Uterus (tissue), 4 donors: ENCODE measurements around the gene SBF2. TPM values are rescaled to one million over a fixed set of nuclear protein-coding genes. Genes with fewer than 3 reads are reported as not detected.

Experiments
- DNase-seq, 2 donors: peaks; one replicate each; pipeline ENCODE4 v3.0.0-alpha.2; 2019 to 2020
- H3K27ac ChIP-seq, 2 donors: fragments of 200-600 bp; sonication (generic); 1 replicate in 1 of 2; 2 replicates in 1 of 2; pipeline ENCODE4 v1.5.1; 2016 to 2018
- H3K27me3 ChIP-seq, 2 donors: fragments of 200-600 bp; sonication (generic); one replicate each; pipeline ENCODE4 v1.5.1; 2018 to 2019; ENCODE audit warnings: control low read depth in 1 of 2
- H3K36me3 ChIP-seq, 2 donors: fragments of 200-600 bp; sonication (generic); one replicate each; pipeline ENCODE4 v1.5.1; 2019; ENCODE audit warnings: control low read depth in 1 of 2
- H3K4me1 ChIP-seq, 2 donors: fragments of 200-600 bp; sonication (generic); one replicate each; pipeline ENCODE4 v1.5.1; 2018 to 2019; ENCODE audit warnings: control low read depth in 1 of 2
- H3K4me3 ChIP-seq, 2 donors: fragments of 200-600 bp; sonication (generic); 1 replicate in 1 of 2; 2 replicates in 1 of 2; pipeline ENCODE4 v1.5.1; 2018 to 2019; ENCODE audit warnings: mild to moderate bottlenecking in 1 of 2
- H3K9me3 ChIP-seq, 2 donors: fragments of 200-600 bp; sonication (generic); one replicate each; pipeline ENCODE4 v1.5.1; 2019; ENCODE audit warnings: control low read depth in 1 of 2
- POLR2A ChIP-seq, 2 donors: fragments of 450-650 bp; IDR thresholded peaks; one replicate each; pipeline ENCODE4 v1.6.1; 2016; ENCODE audit warnings: antibody characterized with exemption in 2 of 2, mild to moderate bottlenecking in 1 of 2, moderate library complexity in 1 of 2
- intact Hi-C: fragments of 100-400 bp; cut with DNase I; formaldehyde crosslinking; loops from one replicate; pipeline ENCODE4 v1.15.1; 2023; ENCODE audit warnings: low total_unique reads
- total RNA-seq, 4 donors: library from RNA; depleted of rRNA in 3 of 4; stranded (reverse); fragments of >200 nt in 3 of 4; gene quantifications; one replicate each; pipeline versions ENCODE4 v1.1.0 to v1.2.4, GENCODE V29; 2014 to 2023
- TF ChIP-seq, protein P1 (sequence below), 4 experiments: fragments of 200-600 bp in 2 of 4; fragments of 450-650 bp in 2 of 4; sonication (generic) in 2 of 4; IDR thresholded peaks; one replicate each; pipeline ENCODE4 v1.5.1; 2016 to 2019; ENCODE audit warnings: antibody characterized with exemption in 4 of 4, mild to moderate bottlenecking in 2 of 4, moderate library complexity in 1 of 4
- donor health status: DM: yes; HTN: yes; CAD: no.

Gene SBF2
- total RNA-seq, 4 donors from 2014 or later: 45.0 to 202 (median 98.0) TPM

DNA sequence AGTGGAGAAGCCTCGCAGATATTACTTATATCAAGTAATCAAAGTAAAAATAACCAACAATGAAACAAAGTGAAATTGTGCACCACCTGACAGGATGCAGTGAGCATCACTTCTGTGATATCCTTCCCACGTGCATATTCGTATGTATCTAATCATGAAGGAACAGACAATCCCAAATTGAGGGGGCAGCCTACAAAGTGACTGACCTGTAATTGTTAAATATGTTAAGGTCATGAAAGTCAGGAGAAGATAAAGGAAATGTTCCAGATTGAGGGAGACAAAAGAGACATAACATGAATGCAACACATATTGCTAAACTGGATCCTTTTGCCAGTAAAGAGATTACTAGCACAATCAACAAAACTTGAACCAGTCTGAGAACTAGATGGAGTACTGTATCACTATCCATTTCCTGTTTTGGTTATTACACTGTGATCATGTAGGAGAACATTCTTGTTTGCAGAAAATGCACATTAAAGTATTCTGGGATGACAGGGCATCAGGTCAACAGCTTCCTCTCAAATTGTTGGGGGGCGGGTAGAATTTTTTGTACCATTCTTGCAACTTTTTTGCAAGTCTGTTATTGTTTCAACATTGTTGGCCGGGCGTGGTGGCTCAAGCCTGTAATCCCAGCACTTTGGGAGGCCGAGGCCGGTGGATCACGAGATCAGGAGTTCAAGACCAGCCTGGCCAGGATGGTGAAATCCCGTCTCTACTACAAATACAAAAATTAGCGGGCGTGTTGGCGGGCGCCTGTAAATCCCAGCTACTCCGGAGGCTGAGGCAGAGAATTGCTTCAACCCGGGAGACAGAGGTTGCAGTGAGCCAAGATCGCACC is 2.0 kb downstream of the SBF2 start:
- no peak for DNase-seq

DNA sequence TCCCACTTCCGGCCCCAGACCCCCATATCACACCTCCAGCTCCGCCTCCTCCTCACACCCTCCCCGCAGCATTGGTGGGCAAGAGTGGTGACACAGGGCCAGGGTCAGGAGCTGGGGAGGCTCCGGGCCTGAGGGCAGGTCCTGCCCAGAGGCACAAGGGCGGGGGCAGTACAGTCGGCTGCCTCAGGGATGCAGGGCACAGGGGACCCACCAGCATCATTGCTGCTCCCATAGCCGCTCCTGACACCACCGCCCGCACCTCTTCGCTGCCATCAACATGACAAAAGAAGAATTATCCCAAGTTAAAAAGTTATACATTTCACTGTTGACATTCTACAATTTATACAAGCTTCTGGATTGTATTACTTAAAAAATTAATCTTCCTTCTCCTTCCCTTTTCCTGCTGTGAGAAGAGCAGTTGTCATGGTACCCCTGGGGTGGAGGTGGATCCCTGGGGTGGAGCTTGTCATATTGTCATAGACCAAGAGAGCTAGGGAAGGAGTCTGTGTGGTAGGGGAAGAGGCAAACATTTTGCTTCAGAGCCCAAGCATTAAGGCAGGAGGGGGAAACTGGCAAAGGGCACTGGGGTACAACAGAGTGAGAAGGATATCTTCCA is 4.1 kb downstream of the SBF2 start:
- DNase-seq: no peak
- Histone ChIP-seq H3K9me3 (no peaks in the 10 kb centered on the region), H3K36me3 (no peaks in the 10 kb centered on the region), H3K27ac (no peak overlapping the region), H3K4me3 (no peak overlapping the region), H3K4me1 (peaks cover 0 to 4% of the 10 kb centered on the region in 2 donors), H3K27me3 (no peaks in the 10 kb centered on the region)
- TF ChIP-seq, protein P1, sequence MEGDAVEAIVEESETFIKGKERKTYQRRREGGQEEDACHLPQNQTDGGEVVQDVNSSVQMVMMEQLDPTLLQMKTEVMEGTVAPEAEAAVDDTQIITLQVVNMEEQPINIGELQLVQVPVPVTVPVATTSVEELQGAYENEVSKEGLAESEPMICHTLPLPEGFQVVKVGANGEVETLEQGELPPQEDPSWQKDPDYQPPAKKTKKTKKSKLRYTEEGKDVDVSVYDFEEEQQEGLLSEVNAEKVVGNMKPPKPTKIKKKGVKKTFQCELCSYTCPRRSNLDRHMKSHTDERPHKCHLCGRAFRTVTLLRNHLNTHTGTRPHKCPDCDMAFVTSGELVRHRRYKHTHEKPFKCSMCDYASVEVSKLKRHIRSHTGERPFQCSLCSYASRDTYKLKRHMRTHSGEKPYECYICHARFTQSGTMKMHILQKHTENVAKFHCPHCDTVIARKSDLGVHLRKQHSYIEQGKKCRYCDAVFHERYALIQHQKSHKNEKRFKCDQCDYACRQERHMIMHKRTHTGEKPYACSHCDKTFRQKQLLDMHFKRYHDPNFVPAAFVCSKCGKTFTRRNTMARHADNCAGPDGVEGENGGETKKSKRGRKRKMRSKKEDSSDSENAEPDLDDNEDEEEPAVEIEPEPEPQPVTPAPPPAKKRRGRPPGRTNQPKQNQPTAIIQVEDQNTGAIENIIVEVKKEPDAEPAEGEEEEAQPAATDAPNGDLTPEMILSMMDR (IDR thresholded peaks at IDR 0.05): no peak
- TF ChIP-seq POLR2A (IDR thresholded peaks at IDR 0.05): no peak
- intact Hi-C loops: no loop called here

More for the DNA sequence above, 2.0 kb downstream of the SBF2 start:
- peak overlapping the region; percentile 93 to 97 for H3K27ac ChIP-seq
- H3K4me1 ChIP-seq: peaks cover 0 to 4% of the 10 kb centered on the region in 2 donors
- TF ChIP-seq, protein P1 (IDR thresholded peaks at IDR 0.05): no peak
- TF ChIP-seq POLR2A (IDR thresholded peaks at IDR 0.05): no peak
- H3K9me3 ChIP-seq: no peaks in the 10 kb centered on the region
- H3K4me3 ChIP-seq: no peak overlapping the region
- intact Hi-C loops: no loop called here
- H3K27me3 ChIP-seq: no peaks in the 10 kb centered on the region
- H3K36me3 ChIP-seq: no peaks in the 10 kb centered on the region

DNA sequence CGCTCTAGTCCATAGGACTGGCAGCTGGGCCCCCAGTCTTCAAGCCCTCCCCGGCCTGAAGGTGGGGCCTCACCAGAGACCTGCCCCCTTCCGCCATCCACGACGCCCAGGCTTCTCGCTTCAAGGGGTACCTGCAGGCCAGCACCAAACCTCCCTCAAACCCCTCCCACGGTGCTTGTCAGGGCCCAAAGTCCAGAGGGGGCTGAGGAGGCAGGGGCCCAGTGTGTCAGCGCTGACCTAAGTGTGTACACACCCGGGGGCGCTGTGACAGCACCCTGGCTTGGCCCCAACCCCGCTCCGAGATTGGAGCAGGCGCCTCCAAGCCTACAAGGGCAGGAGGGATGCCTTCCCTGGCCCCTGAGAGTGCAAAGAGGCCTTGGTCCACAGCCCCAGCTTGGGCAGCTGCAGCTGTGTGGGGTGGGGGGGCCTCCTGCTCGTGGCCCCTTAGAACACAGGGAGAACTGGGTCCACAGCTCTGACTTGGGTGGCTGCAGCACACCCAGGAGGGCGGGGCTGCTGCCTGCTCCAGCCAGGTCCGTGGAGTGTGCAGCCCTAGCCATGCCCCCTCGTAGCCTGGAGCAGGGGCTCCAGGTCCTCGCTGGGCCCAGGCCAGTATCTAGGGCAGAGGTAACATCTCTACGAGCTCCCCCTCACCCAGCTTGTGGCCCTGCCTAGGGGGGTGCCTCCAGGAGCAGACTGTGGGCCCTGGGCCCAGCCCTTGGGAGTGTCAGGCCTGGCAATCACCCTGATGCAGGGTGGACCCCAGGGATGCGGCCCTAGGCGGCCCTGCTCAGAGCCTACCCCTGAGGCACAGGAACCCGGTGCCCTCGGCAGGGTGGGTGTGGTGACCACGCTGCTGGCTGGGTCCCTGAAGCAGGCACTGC is 4.9 kb downstream of the SBF2 start:
- no peaks in the 10 kb centered on the region for H3K27me3 ChIP-seq
- no peaks in the 10 kb centered on the region for H3K36me3 ChIP-seq
- intact Hi-C loops: no loop called here
- no peak overlapping the region for H3K4me3 ChIP-seq
- peaks cover 0 to 4% of the 10 kb centered on the region in 2 donors for H3K4me1 ChIP-seq
- no peak for DNase-seq
- H3K27ac ChIP-seq: no peak overlapping the region
- TF ChIP-seq, protein P1 (IDR thresholded peaks at IDR 0.05): no peak
- no peak for TF ChIP-seq POLR2A (IDR thresholded peaks at IDR 0.05)
- no peaks in the 10 kb centered on the region for H3K9me3 ChIP-seq

DNA sequence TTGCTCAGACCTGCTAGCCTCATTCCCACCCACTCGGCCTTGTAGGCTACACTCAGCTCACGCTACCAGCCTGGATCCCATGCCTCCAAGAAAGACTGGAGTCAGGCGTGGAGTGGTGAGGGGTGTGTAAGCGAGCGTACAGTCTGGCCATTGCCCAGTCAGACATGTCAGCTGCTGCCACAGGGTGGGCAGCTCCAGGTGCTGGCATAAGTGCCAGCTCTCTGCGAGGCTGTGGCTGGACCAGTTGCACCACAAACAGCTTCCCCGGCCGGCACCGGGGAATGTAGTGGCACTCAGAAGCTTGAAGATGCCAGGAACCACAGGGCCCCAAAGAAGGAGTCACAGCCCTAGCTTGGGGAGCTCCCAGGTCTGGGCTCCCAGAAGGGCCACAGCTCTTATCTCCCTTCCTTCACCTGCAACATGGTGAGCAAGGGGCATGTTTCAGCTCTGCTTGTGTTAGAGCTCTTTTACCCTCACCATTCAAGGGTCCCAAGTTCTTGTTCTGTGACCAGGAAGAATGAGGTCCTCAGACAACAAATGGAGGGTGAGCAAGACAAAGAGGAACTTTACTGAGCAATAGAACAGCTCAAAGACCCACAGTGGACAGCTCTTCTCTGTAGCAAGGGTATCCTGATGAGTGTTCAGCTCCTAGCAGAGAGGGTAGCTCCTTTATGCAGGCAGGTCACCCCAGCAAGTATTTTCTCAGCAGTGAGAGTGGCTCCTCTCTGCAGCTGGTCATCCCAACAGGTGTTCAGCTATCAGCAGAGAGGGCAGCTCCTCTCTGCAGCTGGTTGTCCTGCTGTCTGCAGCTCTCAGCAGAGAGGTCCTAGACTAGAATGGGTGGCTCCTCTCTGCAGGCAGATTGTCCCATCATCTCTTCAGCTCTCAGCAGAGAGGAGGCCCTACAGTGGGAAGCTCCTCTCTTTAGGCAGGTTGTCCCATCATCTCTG is 6.0 kb downstream of the SBF2 start:
- no peak for DNase-seq
- Histone ChIP-seq H3K27me3 (no peaks in the 10 kb centered on the region), H3K4me1 (peaks cover 0 to 4% of the 10 kb centered on the region in 2 donors), H3K27ac (no peak overlapping the region), H3K36me3 (no peaks in the 10 kb centered on the region), H3K4me3 (no peak overlapping the region), H3K9me3 (no peaks in the 10 kb centered on the region)
- TF ChIP-seq, protein P1 (IDR thresholded peaks at IDR 0.05): no peak
- no peak for TF ChIP-seq POLR2A (IDR thresholded peaks at IDR 0.05)
- intact Hi-C loops: no loop called here
